ENCODE results near the gene GGT6.

DNA sequence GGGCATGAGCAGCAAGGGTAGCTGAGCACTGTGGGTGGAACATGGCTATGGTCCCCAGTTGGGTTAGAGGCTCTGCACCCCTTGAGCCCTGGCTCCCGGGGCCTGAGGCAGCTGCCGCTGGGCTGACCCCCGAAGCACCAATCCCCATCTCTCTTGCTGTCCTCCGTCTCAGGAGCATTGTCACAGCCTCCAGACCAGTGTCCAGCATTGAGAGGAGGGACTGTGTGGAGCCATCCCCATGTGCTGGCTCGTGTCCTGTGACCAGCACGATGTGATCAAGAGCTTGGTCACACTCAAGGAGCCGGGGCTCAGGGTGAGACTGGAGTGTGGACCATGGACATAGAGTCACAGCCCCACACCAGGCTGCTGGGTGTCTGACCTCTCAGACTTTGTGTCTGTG is 26.8 kb upstream of the GGT6 start:
- no peak for TF ChIP-seq POLR2A (IDR thresholded peaks at IDR 0.05)
- TF ChIP-seq, protein P1, sequence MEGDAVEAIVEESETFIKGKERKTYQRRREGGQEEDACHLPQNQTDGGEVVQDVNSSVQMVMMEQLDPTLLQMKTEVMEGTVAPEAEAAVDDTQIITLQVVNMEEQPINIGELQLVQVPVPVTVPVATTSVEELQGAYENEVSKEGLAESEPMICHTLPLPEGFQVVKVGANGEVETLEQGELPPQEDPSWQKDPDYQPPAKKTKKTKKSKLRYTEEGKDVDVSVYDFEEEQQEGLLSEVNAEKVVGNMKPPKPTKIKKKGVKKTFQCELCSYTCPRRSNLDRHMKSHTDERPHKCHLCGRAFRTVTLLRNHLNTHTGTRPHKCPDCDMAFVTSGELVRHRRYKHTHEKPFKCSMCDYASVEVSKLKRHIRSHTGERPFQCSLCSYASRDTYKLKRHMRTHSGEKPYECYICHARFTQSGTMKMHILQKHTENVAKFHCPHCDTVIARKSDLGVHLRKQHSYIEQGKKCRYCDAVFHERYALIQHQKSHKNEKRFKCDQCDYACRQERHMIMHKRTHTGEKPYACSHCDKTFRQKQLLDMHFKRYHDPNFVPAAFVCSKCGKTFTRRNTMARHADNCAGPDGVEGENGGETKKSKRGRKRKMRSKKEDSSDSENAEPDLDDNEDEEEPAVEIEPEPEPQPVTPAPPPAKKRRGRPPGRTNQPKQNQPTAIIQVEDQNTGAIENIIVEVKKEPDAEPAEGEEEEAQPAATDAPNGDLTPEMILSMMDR (IDR thresholded peaks at IDR 0.05): no peak
